Body of pancreas (tissue), 4 donors: Measurements from ENCODE around the gene RALGPS2.

Source experiments
- POLR2A ChIP-seq, 3 donors: fragments of 450-650 bp; IDR thresholded peaks; one replicate each; pipeline ENCODE4 v1.6.1; 2016; ENCODE audit warnings: antibody characterized with exemption in 3 of 3, mild to moderate bottlenecking in 2 of 3
- TF ChIP-seq, protein P1 (sequence below), 7 experiments: fragments of 450-650 bp in 4 of 7; fragments of 200-600 bp in 3 of 7; sonication (generic) in 3 of 7; IDR thresholded peaks; one replicate each; pipeline ENCODE4 v1.5.1; 2016 to 2019; ENCODE audit warnings: antibody characterized with exemption in 7 of 7

DNA sequence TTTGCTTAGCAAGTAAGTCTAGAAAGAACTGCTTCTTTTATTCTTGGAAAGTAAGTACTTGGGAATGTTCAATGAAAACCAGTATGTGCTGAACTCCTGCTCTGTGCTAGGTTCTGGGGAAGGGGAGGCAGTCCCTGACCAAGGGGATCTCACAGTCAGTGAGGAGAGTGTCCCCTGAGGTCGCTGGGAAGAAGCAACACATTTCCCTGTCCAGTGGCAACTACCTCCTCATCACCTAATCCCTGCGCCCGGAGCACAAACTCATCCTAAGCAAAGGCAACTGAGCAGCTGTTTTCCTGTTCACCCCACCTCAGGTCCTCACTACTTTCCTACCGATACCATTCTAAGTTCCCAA lies 207.5 kb downstream of the RALGPS2 start:
- TF ChIP-seq, protein P1, sequence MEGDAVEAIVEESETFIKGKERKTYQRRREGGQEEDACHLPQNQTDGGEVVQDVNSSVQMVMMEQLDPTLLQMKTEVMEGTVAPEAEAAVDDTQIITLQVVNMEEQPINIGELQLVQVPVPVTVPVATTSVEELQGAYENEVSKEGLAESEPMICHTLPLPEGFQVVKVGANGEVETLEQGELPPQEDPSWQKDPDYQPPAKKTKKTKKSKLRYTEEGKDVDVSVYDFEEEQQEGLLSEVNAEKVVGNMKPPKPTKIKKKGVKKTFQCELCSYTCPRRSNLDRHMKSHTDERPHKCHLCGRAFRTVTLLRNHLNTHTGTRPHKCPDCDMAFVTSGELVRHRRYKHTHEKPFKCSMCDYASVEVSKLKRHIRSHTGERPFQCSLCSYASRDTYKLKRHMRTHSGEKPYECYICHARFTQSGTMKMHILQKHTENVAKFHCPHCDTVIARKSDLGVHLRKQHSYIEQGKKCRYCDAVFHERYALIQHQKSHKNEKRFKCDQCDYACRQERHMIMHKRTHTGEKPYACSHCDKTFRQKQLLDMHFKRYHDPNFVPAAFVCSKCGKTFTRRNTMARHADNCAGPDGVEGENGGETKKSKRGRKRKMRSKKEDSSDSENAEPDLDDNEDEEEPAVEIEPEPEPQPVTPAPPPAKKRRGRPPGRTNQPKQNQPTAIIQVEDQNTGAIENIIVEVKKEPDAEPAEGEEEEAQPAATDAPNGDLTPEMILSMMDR (IDR thresholded peaks at IDR 0.05) = no peak
- no peak for TF ChIP-seq POLR2A (IDR thresholded peaks at IDR 0.05)
